ENCODE data around the gene TMEM108.

TMEM108 gene

GRCh38 chr3:133054586-133054985 is 16.4 kb downstream of the TMEM108 start:
- no peak for DNase-seq (ENCODE audit: low read depth in 2 of 2)

- DNase-seq (ENCODE audit: low read depth in 2 of 2) = no peak
Measured at GRCh38 chr3:133055339-133055738, 17.1 kb downstream of the TMEM108 start.

- DNase-seq (ENCODE audit: low read depth in 2 of 2) = no peak
Measured at GRCh38 chr3:133058243-133058642, 20.1 kb downstream of the TMEM108 start.

GRCh38 chr3:133058831-133059230 is 20.6 kb downstream of the TMEM108 start:
- DNase-seq (ENCODE audit: low read depth in 2 of 2) = no peak

GRCh38 chr3:133065193-133065961 is 27.2 kb downstream of the TMEM108 start:
- no peak for DNase-seq (ENCODE audit: low read depth in 2 of 2)

GRCh38 chr3:133066026-133066425 is 27.8 kb downstream of the TMEM108 start:
- no peak for DNase-seq (ENCODE audit: low read depth in 2 of 2)

- DNase-seq (ENCODE audit: low read depth in 2 of 2) = no peak
Measured at GRCh38 chr3:133069556-133070286, 31.5 kb downstream of the TMEM108 start.

GRCh38 chr3:133074977-133075376 is 36.8 kb downstream of the TMEM108 start:
- DNase-seq (ENCODE audit: low read depth in 2 of 2) = no peak

GRCh38 chr3:133077688-133078087 is 39.5 kb downstream of the TMEM108 start:
- DNase-seq (ENCODE audit: low read depth in 2 of 2) = no peak

- DNase-seq (ENCODE audit: low read depth in 2 of 2) = no peak
Measured at GRCh38 chr3:133079621-133080020, 41.4 kb downstream of the TMEM108 start.

- no peak for DNase-seq (ENCODE audit: low read depth in 2 of 2)
Measured at GRCh38 chr3:133081016-133081415, 42.8 kb downstream of the TMEM108 start.

GRCh38 chr3:133083395-133083794 is 45.2 kb downstream of the TMEM108 start:
- no peak for DNase-seq (ENCODE audit: low read depth in 2 of 2)

- no peak for DNase-seq (ENCODE audit: low read depth in 2 of 2)
Measured at GRCh38 chr3:133089906-133090485, 51.8 kb downstream of the TMEM108 start.

- DNase-seq (ENCODE audit: low read depth in 2 of 2) = no peak
Measured at GRCh38 chr3:133092681-133093080, 54.5 kb downstream of the TMEM108 start.

- no peak for DNase-seq (ENCODE audit: low read depth in 2 of 2)
Measured at GRCh38 chr3:133093366-133093765, 55.2 kb downstream of the TMEM108 start.

- DNase-seq (ENCODE audit: low read depth in 2 of 2) = no peak
Measured at GRCh38 chr3:133096900-133097613, 58.9 kb downstream of the TMEM108 start.

GRCh38 chr3:133103706-133104105 is 65.5 kb downstream of the TMEM108 start:
- DNase-seq (ENCODE audit: low read depth in 2 of 2) = no peak

- DNase-seq (ENCODE audit: low read depth in 2 of 2) = no peak
Measured at GRCh38 chr3:133106169-133106568, 68.0 kb downstream of the TMEM108 start.

- DNase-seq (ENCODE audit: low read depth in 2 of 2) = no peak
Measured at GRCh38 chr3:133112666-133113065, 74.5 kb downstream of the TMEM108 start.

- no peak for DNase-seq (ENCODE audit: low read depth in 2 of 2)
Measured at GRCh38 chr3:133113526-133113925, 75.3 kb downstream of the TMEM108 start.

GRCh38 chr3:133113927-133114597 is 75.9 kb downstream of the TMEM108 start:
- DNase-seq (ENCODE audit: low read depth in 2 of 2) = no peak

- DNase-seq (ENCODE audit: low read depth in 2 of 2) = no peak
Measured at GRCh38 chr3:133115176-133115575, 77.0 kb downstream of the TMEM108 start.

Data from stimulated activated CD4-positive, alpha-beta T cell treated with anti-CD3 and anti-CD28 coated beads, Interleukin-12 subunit alpha, Interleukin-12 subunit beta, amount 100 ng/mL, for 24 hours (primary cell).